ENCODE data around the gene RASGRP4.

The RASGRP4 gene

GRCh38 chr19:38437295-38437694 lies 11.3 kb upstream of the RASGRP4 start:
- no peak overlapping the region for H2AK5ac ChIP-seq (ENCODE audit: low read depth, low read length)
- no peak overlapping the region for H2BK120ac ChIP-seq (ENCODE audit: low read depth, low read length)
- no peak overlapping the region for H3K4me2 ChIP-seq (ENCODE audit: insufficient read depth, low read length, poor library complexity, severe bottlenecking)
- no peak overlapping the region for H3K9ac ChIP-seq (ENCODE audit: low read depth, low read length, poor library complexity)
- H2BK5ac ChIP-seq (ENCODE audit: low read length) = no peak overlapping the region
- peaks cover 0 to 6% (median 0%) of the 10 kb centered on the region in 3 experiments for H3K27me3 ChIP-seq (ENCODE audit: control insufficient read depth in 3 of 3, insufficient read depth in 3 of 3, low read depth in 1 of 3, low read length in 3 of 3)
- peaks cover 11 to 20% of the 10 kb centered on the region in 2 donors for H3K4me1 ChIP-seq (ENCODE audit: control insufficient read depth in 2 of 2, insufficient read depth in 1 of 2, low read depth in 1 of 2, low read length in 2 of 2)
- DNase-seq (ENCODE audit: low spot score) = no peak
- H2AFZ ChIP-seq (ENCODE audit: low read length) = no peak overlapping the region
- H3K18ac ChIP-seq (ENCODE audit: low read length) = no peak overlapping the region
- no peaks in the 10 kb centered on the region for H3K36me3 ChIP-seq (replicated peaks in 1 of 2; ENCODE audit: control insufficient read depth in 2 of 2, insufficient read depth in 2 of 2, low read length in 2 of 2)
- WGBS, 2 donors (ENCODE audit: extremely low coverage in 2 of 2, insufficient read length in 2 of 2, insufficient replicate concordance in 1 of 2) = no CpG with 5 or more reads among the region's 6 CpGs
- no peak overlapping the region for H3K27ac ChIP-seq (replicated peaks; ENCODE audit: low read length)
- H3K14ac ChIP-seq (ENCODE audit: low read length) = no peak overlapping the region
- no peak overlapping the region for H3K23ac ChIP-seq (ENCODE audit: low read depth, low read length, poor library complexity)
- no peak overlapping the region for H2BK15ac ChIP-seq (ENCODE audit: low read length)
- no peaks in the 10 kb centered on the region for H3K9me3 ChIP-seq (replicated peaks in 1 of 2; ENCODE audit: control insufficient read depth in 2 of 2, insufficient read depth in 1 of 2, low read depth in 1 of 2, low read length in 2 of 2)
- H3K79me1 ChIP-seq (ENCODE audit: low read depth, low read length) = no peaks in the 10 kb centered on the region
- H4K91ac ChIP-seq (ENCODE audit: low read depth, low read length, poor library complexity) = no peak overlapping the region
- no peak overlapping the region for H3K4me3 ChIP-seq (ENCODE audit: low read length in 2 of 2)
- H2BK12ac ChIP-seq (ENCODE audit: low read length) = no peak overlapping the region
- no peak overlapping the region for H3K4ac ChIP-seq (ENCODE audit: low read length)
- no peak overlapping the region for H4K8ac ChIP-seq (ENCODE audit: low read depth, low read length)

- Histone ChIP-seq H3K9me3 (replicated peaks in 1 of 2; ENCODE audit: control insufficient read depth in 2 of 2, insufficient read depth in 1 of 2, low read depth in 1 of 2, low read length in 2 of 2) (no peaks in the 10 kb centered on the region), H3K9ac (ENCODE audit: low read depth, low read length, poor library complexity) (no peak overlapping the region), H2AFZ (ENCODE audit: low read length) (peak overlapping the region; percentile 77), H2BK12ac (ENCODE audit: low read length) (no peak overlapping the region), H3K27me3 (ENCODE audit: control insufficient read depth in 3 of 3, insufficient read depth in 3 of 3, low read depth in 1 of 3, low read length in 3 of 3) (peaks cover 0 to 6% (median 0%) of the 10 kb centered on the region in 3 experiments), H3K14ac (ENCODE audit: low read length) (no peak overlapping the region), H4K91ac (ENCODE audit: low read depth, low read length, poor library complexity) (peak overlapping the region; percentile 53), H2BK120ac (ENCODE audit: low read depth, low read length) (no peak overlapping the region), H3K4ac (ENCODE audit: low read length) (no peak overlapping the region), H3K4me2 (ENCODE audit: insufficient read depth, low read length, poor library complexity, severe bottlenecking) (peak overlapping the region; percentile 27), H2AK5ac (ENCODE audit: low read depth, low read length) (no peak overlapping the region), H3K23ac (ENCODE audit: low read depth, low read length, poor library complexity) (peak overlapping the region; percentile 23), H3K18ac (ENCODE audit: low read length) (peak overlapping the region; percentile 3), H4K8ac (ENCODE audit: low read depth, low read length) (no peak overlapping the region), H3K27ac (replicated peaks; ENCODE audit: low read length) (no peak overlapping the region), H3K4me3 (ENCODE audit: low read length in 2 of 2) (peak overlapping the region in 1 of 2 donors; percentile 8), H2BK5ac (ENCODE audit: low read length) (no peak overlapping the region), H3K79me1 (ENCODE audit: low read depth, low read length) (no peaks in the 10 kb centered on the region), H2BK15ac (ENCODE audit: low read length) (no peak overlapping the region), H3K4me1 (ENCODE audit: control insufficient read depth in 2 of 2, insufficient read depth in 1 of 2, low read depth in 1 of 2, low read length in 2 of 2) (peaks cover 11 to 15% of the 10 kb centered on the region in 2 donors), H3K36me3 (replicated peaks in 1 of 2; ENCODE audit: control insufficient read depth in 2 of 2, insufficient read depth in 2 of 2, low read length in 2 of 2) (no peaks in the 10 kb centered on the region)
- no peak for DNase-seq (ENCODE audit: low spot score)
- no CpG with 5 or more reads among the region's 13 CpGs for WGBS, 2 donors (ENCODE audit: extremely low coverage in 2 of 2, insufficient read length in 2 of 2, insufficient replicate concordance in 1 of 2)
Measured at GRCh38 chr19:38434549-38435051, 8.6 kb upstream of the RASGRP4 start.

- H2AK5ac ChIP-seq (ENCODE audit: low read depth, low read length) = no peak within 1 kb of the TSS
- H2BK15ac ChIP-seq (ENCODE audit: low read length) = no peak within 1 kb of the TSS
- H3K23ac ChIP-seq (ENCODE audit: low read depth, low read length, poor library complexity) = no peak within 1 kb of the TSS
- H3K14ac ChIP-seq (ENCODE audit: low read length) = no peak within 1 kb of the TSS
- H4K91ac ChIP-seq (ENCODE audit: low read depth, low read length, poor library complexity) = no peak within 1 kb of the TSS
- H2BK120ac ChIP-seq (ENCODE audit: low read depth, low read length) = no peak within 1 kb of the TSS
- H2BK5ac ChIP-seq (ENCODE audit: low read length) = no peak within 1 kb of the TSS
- H4K8ac ChIP-seq (ENCODE audit: low read depth, low read length) = no peak within 1 kb of the TSS
- H3K4ac ChIP-seq (ENCODE audit: low read length) = no peak within 1 kb of the TSS
- WGBS, 2 donors (ENCODE audit: extremely low coverage in 2 of 2, insufficient read length in 2 of 2, insufficient replicate concordance in 1 of 2) = no CpG with 5 or more reads among the region's 20 CpGs
- H3K18ac ChIP-seq (ENCODE audit: low read length) = no peak within 1 kb of the TSS
- H3K36me3 ChIP-seq (replicated peaks in 1 of 2; ENCODE audit: control insufficient read depth in 2 of 2, insufficient read depth in 2 of 2, low read length in 2 of 2) = no peaks in the 10 kb centered on the region
- peak within 1 kb of the TSS; percentile 8 to 48 for H3K4me3 ChIP-seq (ENCODE audit: low read length in 2 of 2)
- no peaks in the 10 kb centered on the region for H3K9me3 ChIP-seq (replicated peaks in 1 of 2; ENCODE audit: control insufficient read depth in 2 of 2, insufficient read depth in 1 of 2, low read depth in 1 of 2, low read length in 2 of 2)
- H3K9ac ChIP-seq (ENCODE audit: low read depth, low read length, poor library complexity) = no peak within 1 kb of the TSS
- no peak within 1 kb of the TSS for H3K27ac ChIP-seq (replicated peaks; ENCODE audit: low read length)
- H3K4me2 ChIP-seq (ENCODE audit: insufficient read depth, low read length, poor library complexity, severe bottlenecking) = peak within 1 kb of the TSS; percentile 75
- peak; percentile 68 for DNase-seq (ENCODE audit: low spot score)
- H3K4me1 ChIP-seq (ENCODE audit: control insufficient read depth in 2 of 2, insufficient read depth in 1 of 2, low read depth in 1 of 2, low read length in 2 of 2) = peaks cover 11 to 15% of the 10 kb centered on the region in 2 donors
- no peak within 1 kb of the TSS for H2BK12ac ChIP-seq (ENCODE audit: low read length)
- H3K79me1 ChIP-seq (ENCODE audit: low read depth, low read length) = no peaks in the 10 kb centered on the region
- H2AFZ ChIP-seq (ENCODE audit: low read length) = peak within 1 kb of the TSS; percentile 77
- peaks cover 0 to 6% (median 0%) of the 10 kb centered on the region in 3 experiments for H3K27me3 ChIP-seq (ENCODE audit: control insufficient read depth in 3 of 3, insufficient read depth in 3 of 3, low read depth in 1 of 3, low read length in 3 of 3)
Measured at GRCh38 chr19:38433268-38433733, 7.3 kb upstream of the RASGRP4 start, which contains the start of gene RYR1. RYR1 (plus strand) TSS chr19:38433691; CDS start chr19:38433830, 139 bp downstream.

- Histone ChIP-seq H3K4me3 (ENCODE audit: low read length in 2 of 2) (no peak overlapping the region), H3K9ac (ENCODE audit: low read depth, low read length, poor library complexity) (no peak overlapping the region)
Measured at GRCh38 chr19:38430931-38431330, 4.9 kb upstream of the RASGRP4 start.

More at GRCh38 chr19:38430931-38431330, 4.9 kb upstream of the RASGRP4 start:
- Histone ChIP-seq H2BK12ac (ENCODE audit: low read length) (no peak overlapping the region), H2BK5ac (ENCODE audit: low read length) (no peak overlapping the region), H3K9me3 (replicated peaks in 1 of 2; ENCODE audit: control insufficient read depth in 2 of 2, insufficient read depth in 1 of 2, low read depth in 1 of 2, low read length in 2 of 2) (no peaks in the 10 kb centered on the region), H2BK120ac (ENCODE audit: low read depth, low read length) (no peak overlapping the region), H2AK5ac (ENCODE audit: low read depth, low read length) (no peak overlapping the region), H3K27ac (replicated peaks; ENCODE audit: low read length) (no peak overlapping the region), H3K4me1 (ENCODE audit: control insufficient read depth in 2 of 2, insufficient read depth in 1 of 2, low read depth in 1 of 2, low read length in 2 of 2) (peaks cover 11 to 15% of the 10 kb centered on the region in 2 donors), H3K79me1 (ENCODE audit: low read depth, low read length) (no peaks in the 10 kb centered on the region), H3K4me2 (ENCODE audit: insufficient read depth, low read length, poor library complexity, severe bottlenecking) (no peak overlapping the region), H3K14ac (ENCODE audit: low read length) (no peak overlapping the region), H3K23ac (ENCODE audit: low read depth, low read length, poor library complexity) (no peak overlapping the region), H3K36me3 (replicated peaks in 1 of 2; ENCODE audit: control insufficient read depth in 2 of 2, insufficient read depth in 2 of 2, low read length in 2 of 2) (no peaks in the 10 kb centered on the region), H2BK15ac (ENCODE audit: low read length) (no peak overlapping the region), H3K27me3 (ENCODE audit: control insufficient read depth in 3 of 3, insufficient read depth in 3 of 3, low read depth in 1 of 3, low read length in 3 of 3) (peaks cover 0 to 6% (median 0%) of the 10 kb centered on the region in 3 experiments), H3K18ac (ENCODE audit: low read length) (no peak overlapping the region), H4K91ac (ENCODE audit: low read depth, low read length, poor library complexity) (no peak overlapping the region), H4K8ac (ENCODE audit: low read depth, low read length) (no peak overlapping the region), H3K4ac (ENCODE audit: low read length) (no peak overlapping the region), H2AFZ (ENCODE audit: low read length) (no peak overlapping the region)
- no peak for DNase-seq (ENCODE audit: low spot score)
- no CpG with 5 or more reads among the region's 7 CpGs for WGBS, 2 donors (ENCODE audit: extremely low coverage in 2 of 2, insufficient read length in 2 of 2, insufficient replicate concordance in 1 of 2)

Measured in neuronal stem cell (in vitro differentiated cells).